GM12865 (cell line): ENCODE results near the gene BICRAL.

Experiments used
- DNase-seq: peaks from one replicate; pipeline ENCODE4 v3.0.0; 2010; ENCODE audit warnings: low read depth
- H3K4me3 ChIP-seq: 2 replicates; pipeline ENCODE4 v1.5.1; 2011; ENCODE audit warnings: mild to moderate bottlenecking, low read depth, low read length, control low read depth
- CTCF ChIP-seq: IDR thresholded peaks from 2 replicates; pipeline ENCODE4 v1.5.1; 2011; ENCODE audit warnings: low read length, control low read depth, low read depth, inconsistent platforms; ENCODE audit not compliant: insufficient read depth; ENCODE audit errors: missing control alignments

BICRAL gene

GRCh38 chr6:42904467-42904866 lies 122.6 kb downstream of the BICRAL start:
- TF ChIP-seq CTCF, result no peak
- H3K4me3 ChIP-seq, result no peak overlapping the region
- no peak for DNase-seq

GRCh38 chr6:42907336-42907735 lies 125.5 kb downstream of the BICRAL start:
- DNase-seq, result no peak
- TF ChIP-seq CTCF, result no peak
- no peak overlapping the region for H3K4me3 ChIP-seq

DNA sequence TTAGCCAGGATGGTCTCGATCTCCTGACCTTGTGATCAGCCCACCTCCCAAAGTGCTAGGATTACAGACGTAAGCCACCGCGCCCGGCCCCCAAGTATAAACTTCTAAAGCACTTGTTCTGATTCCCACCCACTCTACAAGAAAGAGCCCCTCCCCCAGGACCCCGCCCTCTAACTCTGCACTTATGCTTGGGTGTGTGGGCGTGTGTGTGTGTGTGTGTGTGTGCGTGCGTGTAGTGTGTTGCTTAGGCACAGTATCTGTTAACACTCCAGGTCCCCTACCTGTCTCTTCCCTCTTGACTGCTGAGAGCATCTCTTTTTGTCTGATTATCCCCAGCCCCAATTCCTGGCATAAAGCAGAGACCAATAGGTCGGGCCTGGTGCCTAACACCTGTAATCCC lies 128.0 kb downstream of the BICRAL start:
- DNase-seq, result no peak
- H3K4me3 ChIP-seq, result no peak overlapping the region
- TF ChIP-seq CTCF, result no peak

DNA sequence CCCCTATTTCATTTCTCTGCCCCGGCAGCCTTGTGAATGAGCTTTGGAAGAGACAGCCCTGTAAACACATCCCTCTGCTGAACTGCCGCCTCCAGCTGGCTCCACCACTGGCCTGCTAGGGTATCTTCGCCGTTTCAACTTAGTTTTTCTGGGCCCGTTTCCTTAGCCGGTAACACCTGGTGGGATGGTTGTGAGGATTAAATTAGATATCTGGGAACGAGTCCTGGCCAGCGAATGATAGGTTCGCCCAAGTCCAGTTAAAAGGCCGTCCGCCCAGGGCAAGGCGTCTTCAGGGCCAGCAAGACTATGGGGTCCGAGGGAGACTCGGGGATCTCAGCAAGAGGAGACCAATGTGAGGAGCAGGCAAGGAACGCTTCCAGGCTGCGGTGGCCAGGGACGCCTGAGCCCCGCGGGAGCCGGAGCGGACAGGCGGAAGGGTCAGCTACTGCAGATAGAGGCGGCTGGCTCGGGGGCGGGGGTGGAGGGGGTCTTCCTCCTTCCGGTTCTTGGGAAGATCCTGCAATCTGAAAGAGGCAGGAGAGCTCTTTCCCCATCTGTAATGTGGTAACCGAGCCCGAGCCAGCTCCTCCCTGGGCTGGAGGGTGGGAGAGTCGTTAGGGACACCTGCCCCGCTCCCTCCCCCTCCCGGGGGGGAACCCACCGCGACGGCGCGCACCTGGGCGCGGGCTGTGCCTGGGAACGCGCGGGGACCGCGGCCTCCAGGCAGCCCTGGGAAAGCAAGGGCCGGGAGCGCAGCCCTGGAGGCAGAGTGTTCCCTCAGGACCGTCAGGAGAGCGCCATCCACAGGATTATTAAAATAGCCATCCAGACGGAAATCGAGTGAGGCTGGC lies 129.5 kb downstream of the BICRAL start:
- DNase-seq, result no peak
- no peak overlapping the region for H3K4me3 ChIP-seq

DNA sequence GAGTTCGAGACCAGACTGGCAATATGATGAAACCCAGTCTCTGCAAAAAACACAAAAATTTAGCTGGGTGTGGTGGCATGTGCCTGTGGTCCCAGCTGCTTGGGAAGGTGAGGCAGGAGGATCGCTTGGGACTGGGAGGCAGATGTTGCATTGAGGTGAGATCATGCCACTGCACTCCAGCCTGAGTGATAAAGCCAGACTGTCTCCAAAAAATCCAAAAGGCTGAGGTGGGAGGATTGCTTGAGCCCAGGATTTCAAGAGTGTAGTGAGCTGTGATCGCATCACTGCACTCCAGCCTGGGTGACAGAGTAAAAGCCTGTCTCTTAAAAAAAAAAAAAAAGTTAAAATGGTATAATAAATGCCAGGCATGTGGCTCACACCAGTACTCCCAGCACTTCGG lies 132.7 kb downstream of the BICRAL start:
- no peak for TF ChIP-seq CTCF
- no peak for DNase-seq
- no peak overlapping the region for H3K4me3 ChIP-seq

More for the DNA sequence above, 129.5 kb downstream of the BICRAL start:
- no peak for TF ChIP-seq CTCF

DNA sequence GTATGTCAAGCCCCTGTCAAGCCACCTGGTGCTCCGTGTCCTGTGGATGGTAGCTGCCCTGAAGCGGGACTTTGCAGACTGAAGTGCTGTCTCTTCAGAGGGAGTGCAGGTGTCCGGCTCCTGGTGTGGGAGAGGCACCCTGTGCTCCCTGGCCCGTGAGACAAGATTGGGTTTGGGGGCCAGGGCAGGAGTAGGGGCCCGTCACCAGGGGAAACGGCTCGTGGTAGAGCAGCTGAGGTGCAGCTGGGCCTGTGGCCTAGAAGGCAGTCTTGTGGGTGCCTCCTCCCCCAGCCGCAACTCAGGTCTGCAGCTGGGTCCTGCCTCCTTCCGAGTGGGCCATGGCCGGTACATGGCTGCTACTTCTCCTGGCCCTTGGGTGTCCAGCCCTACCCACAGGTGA lies 133.9 kb downstream of the BICRAL start, which contains the start of gene PTCRA:
Gene PTCRA, plus strand, starts transcription at position 322 of the 400 bp plus-strand sequence. Its CDS starts 17 bp downstream, at position 339.
- TF ChIP-seq CTCF, result no peak
- peak; percentile 32 for DNase-seq
- no peak within 1 kb of the TSS for H3K4me3 ChIP-seq
